GM19372 (cell line): ENCODE data around the gene GK.
"Not testable (repeated sequence)": the region's sequence is repeated elsewhere in the genome, so short reads cannot be mapped to it uniquely, and the experiment has no call there.

Experiments used
- ATAC-seq: cut with Tn5 transposase; IDR thresholded peaks from one replicate; pipeline ENCODE4 v1.9.1; 2021; ENCODE audit warnings: mild to moderate bottlenecking, low read depth, moderate library complexity; ENCODE audit not compliant: unreplicated experiment

The GK gene

DNA sequence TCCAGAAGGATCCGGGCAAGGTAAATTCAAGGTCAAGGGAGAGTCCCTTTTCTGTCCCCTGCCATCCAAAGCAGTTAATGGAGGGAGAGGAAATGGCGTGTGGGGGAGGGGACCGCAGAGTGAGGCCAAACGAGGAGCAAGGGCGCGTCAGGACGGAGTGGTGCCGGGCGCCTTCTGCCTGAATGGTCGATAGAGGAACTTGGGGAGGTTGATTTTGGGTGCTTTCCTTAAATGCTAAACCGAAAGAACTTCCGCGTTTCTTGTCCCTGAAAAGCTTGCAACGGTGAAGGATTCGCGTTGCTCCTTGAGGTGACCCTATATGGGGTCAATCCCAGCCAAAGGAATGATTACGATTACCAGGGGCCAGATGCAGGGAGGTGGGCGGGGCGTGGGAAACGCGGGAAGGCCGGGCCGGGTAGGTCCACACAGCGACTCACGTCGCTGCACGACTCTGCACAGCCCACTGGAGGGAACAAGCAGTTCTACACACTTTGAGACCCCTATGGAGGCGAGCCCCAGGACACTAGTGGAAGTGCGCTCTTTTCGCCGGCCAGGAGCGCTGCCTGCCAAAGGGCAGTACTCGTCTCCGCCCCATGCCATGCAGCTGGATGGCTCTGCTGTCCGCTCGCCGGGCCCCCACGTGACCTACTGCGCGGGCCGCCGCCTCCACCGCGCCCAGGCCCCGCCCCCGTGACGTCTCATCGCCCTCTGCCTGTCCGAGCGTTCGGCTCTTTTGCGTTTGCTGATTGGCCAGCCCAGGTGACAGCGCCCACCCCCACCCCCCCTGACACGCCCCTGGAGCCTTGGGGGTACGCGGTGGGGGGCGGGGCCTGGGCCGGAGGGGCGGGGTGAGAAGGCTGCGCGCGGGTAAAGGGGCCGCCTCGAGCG is 452 bp upstream of the GK start:
- peak; percentile 78 for ATAC-seq

DNA sequence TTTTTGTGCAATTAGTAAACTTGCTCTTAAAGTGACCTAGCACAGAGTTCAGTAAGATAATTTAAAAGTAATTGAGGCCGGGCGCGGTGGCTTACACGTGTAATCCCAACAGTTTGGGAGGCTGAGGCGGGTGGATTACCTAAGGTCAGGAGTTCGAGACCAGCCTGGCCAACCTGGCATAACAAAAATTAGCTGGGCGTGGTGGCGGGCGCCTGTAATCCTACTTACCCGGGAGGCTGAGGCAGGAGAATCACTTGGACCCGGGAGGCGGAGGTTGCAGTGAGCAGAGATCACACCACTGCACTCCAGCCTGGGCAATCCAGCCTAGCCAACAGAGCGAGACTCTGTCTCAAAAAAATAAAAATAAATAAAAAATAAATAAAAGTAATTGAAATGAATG is 1.2 kb downstream of the GK start:
- ATAC-seq = not testable (repeated sequence)

DNA sequence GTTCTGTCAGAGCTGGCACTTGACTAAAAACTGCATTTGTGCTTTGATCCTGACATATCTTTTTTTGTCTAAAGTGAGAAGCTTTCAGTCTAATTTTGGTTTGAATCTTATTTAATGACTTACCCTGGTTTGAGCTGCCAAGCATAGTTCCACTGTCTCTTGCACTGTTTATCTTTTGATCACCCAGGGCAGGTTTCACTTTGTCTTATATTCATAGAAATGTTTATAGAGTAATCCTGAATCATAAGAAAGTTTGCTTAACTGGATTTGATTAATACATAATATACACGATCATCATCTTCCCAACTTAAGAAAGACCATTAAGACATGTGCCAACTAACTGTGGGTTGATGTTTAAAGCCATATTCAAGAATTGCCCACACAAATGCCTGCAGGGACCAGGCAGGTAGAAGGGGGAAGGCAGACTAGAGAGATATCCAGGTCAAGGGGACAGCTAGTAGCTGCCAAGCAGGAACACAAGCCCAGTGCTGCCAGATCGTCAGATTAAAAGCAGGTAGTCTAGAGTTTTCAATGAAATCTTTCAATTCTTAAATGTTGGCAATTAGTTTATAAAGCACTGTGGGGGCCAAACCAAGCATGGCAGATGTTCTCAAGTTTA is 1.9 kb downstream of the GK start:
- ATAC-seq = no peak

DNA sequence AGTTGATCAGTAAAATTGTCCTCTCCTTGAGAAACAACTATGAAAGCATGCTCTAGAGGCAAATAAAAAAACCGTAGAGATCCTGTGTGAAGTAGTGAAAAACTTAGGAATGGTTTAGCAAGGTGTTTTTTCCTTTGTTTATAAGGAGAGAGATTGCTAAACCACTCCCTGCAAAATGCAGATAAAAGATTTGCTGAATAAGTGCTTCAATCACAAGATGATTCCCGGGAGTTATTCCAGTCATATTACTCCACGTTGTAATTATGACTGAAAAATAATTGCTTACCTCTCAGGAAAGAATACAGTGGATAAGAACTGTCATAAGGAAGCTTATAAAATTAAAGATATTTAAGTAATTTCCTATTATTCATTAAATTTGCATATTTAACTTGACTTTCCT is 2.8 kb downstream of the GK start:
- no peak for ATAC-seq

DNA sequence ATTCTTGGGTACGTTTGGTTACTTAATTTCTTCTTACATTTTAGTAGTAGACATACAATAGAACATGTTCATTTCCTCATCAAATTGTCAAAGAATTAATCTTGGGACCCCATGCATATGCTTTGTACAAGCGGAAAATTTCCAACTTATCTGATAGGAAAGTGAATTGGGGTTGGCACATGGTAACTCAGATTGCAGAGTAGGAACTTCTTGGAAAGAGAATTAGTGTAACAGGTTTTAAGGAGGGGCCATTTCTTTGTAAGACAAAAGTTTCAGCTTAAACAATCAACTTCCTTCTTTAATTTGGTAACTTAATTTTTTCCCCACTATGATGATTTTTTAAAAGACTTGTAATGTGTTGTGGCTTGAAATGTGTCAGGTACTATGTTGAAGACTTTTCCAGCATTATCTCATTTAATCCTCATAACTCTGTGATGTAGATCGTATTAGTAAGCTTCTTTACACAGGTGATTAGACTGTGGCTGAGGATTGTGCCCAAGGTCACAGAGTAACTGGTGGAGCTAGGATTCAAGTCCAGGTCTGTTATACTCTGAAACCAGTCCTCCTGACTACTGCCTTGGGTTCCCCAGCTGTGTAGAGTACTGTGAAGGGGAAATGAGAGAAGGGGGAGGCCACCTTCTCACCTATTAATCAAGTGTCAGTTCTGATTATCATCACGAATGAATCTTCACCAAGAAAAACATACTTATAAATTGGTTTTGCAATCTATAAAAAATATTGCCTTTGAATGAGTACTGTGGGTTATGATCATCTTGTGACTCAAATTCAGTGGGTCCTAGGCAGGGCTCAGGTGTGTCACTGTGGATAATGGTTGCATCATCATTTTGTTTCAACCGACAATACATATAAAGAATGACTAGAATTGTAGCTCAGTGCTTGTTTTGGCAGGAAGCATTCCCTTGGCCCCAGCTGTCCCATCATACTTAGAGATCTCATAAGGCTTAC is 4.3 kb downstream of the GK start:
- ATAC-seq = no peak

DNA sequence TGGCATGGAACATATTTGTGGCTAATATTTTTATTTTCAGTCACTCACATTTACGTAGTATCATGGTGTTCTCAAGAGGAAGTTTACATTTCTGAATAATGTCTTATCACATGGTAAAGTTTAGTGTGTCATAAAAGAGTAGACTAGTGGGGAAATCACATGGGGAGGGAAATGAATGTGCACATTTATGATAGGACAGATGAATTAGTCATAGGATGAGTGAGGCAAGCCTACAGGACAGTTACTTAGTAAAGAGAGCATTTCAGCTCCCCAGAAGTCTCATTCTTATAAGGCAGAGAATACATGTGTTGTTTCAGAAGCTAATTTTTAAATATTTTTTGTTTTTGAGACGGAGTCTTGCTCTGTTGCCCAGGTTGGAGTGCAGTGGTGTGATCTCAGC is 6.2 kb downstream of the GK start:
- no peak for ATAC-seq

DNA sequence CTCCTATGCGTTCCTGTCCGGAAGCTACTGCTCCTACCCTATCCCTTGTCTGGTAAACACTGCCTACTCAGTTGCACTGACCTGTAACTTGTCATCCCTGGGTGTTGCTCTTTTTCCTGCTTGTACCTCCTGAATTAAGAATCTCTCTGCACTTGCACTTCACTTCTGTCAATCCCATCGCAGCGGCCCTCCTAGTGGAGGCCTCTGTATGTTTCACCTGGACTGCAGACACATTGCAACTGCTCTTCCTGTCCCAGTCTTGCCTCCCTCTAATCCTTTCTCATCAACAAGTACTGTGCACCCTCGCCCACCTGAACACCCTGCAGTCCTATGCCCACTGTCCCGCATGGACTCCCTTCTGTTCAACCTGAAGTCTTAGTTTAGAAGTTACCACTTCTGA is 8.0 kb downstream of the GK start:
- ATAC-seq = no peak

DNA sequence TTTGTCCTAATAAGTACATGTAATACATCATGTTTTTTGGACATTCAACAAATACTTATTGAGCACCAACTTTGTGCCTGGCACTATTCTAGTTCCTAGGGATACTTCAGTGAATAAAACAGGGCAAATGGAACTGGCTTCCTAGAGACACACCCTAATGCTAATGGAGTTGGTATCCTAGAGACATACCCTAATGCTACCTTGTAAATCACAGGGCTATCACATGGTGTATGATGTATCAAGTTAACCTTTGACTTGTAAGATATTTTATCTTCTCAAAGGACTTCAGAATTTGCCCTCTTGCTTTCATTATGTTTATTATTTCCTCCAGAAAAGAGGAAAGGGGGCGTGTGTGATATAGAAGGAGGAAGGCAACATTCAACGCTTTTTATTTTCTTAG is 10.1 kb downstream of the GK start:
- no peak for ATAC-seq

DNA sequence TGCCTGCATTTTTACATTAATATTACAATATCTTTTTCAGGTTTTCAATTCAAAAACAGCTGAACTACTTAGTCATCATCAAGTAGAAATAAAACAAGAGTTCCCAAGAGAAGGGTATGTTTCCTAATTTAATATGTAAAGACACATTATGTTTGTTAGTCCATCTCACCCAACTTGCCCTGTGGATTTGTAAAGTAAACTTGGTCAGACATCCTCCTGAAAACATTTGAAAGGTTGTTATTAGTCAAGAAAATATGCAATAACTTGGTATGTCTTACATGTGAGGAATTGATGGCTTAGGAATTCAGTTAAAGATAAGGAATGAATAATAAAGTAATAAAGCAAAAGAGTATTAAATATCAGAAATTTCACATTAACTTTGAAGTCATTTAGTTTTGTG is 12.2 kb downstream of the GK start:
- no peak for ATAC-seq

DNA sequence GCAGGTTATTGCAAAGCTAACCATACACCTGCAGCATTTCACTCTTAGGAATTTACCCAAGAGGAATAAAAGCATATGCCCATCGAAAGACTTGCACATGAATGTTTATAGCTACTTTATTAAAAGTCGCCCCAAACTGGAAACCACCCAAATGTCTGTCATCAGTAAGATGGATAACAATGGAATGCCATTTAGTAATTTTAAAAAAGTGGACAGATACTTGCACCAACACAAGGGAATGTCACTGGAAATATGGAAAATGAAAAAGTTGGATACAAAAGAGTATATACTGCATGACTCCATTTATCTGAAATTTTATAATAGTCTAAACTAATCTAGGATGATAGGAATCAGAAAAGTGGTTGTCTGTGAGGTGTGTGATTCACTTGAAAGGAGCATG is 12.9 kb downstream of the GK start:
- ATAC-seq = no peak

DNA sequence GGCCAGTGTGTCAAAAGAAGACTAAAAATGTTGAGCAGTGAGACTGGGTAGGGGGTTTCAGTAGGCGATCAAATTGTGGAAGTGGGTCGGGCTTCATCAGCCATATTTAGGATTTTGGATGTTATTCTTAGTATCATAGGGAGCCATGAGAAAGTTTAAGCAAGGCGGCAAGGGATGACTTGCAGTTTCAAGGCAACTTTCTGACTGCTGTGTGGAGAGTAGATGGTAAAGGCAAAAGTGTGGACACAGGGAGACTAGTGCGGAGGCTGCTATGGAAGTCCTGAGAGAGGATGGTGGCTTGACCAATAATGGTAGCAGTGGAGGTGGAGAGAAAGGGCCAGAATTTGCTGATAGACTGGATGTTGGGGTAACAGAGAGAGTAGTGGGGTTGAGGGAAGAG is 15.4 kb downstream of the GK start:
- no peak for ATAC-seq

DNA sequence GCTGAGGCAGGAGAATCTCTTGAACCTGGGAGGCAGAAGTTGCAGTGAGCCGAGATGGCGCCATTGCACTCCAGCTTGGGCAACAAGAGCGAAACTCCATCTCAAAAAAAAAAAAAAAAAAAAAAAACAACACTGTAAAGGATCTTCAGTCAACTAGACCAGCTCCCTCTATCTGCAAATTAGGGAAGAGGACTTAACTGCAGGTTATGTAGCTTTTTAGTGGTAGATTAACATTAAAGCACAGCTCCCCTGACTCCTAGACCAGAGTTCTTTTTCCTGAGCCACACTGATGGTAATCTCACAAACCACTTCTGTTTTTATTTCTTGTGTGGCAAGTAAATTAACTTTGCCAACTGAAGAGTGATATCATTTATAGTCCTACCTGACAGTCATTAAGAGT is 18.0 kb downstream of the GK start:
- not testable (repeated sequence) for ATAC-seq

DNA sequence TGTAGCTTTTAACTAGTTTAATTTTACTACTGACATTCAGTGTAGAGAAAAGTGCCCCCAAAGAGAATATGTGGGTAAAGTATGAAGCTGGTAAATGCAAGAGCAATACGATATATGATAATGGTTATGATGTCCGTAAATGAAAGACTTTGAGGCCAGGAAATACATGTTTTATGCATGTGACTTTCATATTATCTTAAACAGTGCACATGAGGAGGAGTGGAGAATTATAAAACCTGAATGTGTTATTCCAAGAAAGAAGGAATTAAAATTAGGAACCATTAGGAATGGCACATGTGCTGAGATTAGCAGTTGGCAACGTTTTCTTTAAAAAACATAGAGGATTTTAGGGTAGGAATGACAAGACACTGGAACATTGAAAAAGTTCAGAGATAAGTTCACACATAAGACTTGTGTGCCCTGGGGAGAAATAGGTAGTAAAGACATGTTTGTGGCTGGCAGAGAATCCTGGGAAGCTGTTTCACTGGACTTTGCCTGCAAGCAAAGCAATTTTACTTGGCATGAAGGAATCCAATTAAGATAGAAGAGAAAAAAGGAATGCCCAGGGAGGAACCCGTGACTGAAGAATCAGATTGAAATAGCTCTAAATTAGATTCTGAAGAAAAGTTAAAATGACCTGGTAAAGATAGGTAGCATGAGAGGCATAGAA is 20.0 kb downstream of the GK start:
- ATAC-seq = no peak

DNA sequence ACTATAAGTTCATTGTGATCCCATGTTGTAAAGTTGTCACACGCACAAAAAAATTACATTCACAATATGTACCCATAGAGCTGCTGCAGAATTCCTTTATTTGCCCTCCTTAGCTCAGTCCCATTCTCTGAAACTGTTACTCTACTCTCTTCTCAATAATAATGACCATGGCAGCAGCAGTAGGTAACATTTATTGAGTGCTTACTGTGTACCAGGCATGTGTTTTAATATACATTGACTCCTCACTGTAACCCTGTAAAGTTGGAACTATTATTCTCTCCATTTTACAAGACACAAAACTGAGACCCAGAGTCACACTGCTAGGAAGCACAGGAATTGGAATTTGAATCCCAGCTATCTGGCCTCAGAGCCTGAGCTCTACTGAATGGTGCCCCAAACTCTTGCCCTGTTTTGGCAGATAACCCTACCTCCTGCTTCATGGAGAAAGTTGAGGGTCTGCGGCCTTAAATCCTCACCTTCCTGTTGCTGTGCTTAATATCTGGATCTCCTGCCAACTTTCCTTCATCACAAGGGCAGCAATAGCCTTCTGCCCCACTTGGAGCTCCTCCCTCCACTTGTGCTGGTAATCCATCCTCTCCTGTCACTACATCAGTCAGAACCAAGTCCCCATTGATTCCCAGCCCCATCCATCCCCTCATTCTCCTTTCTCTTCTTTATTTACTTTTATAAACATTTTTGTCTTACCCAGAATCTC is 20.8 kb downstream of the GK start:
- ATAC-seq = no peak

DNA sequence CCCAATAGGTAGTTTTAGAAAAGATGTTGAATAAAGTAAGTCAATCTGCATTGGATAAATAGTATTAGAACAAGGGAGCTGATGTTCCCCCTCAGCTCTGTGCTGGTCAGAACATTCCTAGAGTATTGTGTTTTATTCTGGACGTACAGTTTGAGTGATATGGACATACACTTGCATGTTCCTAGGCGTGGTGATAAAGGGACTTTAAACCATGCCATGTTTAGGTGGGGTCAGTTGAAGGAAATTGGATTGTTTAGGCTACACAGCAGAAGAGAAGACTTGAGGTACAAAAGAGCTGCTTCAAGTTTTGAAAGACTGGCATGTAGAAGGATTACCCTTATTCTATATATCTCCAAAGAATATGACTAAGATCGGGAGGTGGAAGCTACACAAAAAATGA is 21.6 kb downstream of the GK start:
- no peak for ATAC-seq

DNA sequence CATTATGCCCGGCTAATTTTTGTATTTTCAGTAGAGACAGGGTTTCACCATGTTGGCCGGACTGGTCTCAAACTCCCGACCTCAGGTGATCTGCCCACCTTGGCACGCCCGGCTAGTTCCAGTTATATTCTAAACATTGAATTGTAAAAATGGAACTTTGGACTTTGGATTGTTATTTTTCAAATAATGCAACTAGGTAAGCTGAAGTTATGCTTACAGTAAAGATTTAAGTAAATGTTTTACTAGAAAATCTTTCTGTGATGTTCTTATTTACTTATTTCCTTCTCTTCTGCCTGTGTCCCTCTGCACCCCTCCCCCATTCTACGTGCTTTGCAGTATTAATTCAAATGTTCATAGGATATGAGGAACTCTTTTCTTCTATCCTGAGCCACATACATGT is 26.1 kb downstream of the GK start:
- ATAC-seq = no peak

DNA sequence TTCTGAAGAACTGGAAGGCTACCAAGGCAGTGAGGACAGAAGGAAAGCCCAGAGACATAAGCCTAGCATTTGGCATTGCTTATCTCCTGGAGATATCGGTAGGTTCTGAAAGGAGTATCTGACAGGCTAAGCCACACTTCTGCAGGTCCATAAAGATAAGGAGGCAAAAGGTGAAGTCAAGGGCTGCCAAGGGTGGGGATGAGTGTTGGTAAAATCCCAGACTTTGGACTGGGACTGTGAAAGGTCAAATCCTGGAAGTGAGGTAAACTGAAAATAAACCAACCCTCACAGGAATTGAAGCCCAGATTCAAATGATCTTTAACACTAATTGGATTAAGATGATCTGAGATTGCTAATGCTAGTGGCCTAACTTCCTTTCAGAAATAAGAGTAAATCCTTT is 27.4 kb downstream of the GK start:
- ATAC-seq = no peak

DNA sequence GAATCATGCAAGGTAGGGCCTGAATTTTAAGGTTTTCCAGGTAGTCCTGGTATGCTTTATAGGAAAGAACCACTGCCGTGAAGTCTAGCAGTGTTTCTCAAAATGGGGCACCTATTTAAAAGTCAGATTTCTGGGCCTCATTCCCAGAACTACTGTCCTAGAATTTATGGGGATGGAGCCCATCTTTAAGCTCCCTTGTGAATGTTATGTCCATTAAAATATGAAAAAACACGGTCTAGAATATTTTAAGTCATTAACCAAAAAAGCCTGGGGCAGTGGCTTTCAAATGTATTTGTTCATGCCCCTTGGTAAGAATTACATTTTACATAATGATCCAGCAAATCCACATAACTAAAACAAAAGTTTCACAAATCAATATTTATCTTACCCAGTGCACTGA is 35.4 kb downstream of the GK start:
- ATAC-seq = no peak

DNA sequence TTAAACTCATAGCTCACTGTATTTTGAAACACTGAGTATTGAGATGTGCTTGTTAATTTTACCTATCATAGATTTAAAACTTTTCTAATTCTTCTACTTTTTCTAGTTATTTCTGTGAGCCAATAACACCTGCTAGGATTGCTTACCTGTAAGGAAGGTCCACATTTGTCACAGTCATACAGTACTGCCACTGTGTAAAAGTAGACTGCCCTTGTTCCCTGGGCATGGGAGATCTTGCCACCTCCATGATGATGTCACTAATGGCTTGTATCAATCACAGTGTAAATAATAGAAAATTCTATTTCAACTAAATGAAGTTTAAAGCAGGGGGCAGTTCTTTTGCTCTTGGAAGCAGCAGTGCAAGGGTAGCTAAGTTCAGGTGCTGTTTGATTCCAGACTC is 35.9 kb downstream of the GK start:
- no peak for ATAC-seq

DNA sequence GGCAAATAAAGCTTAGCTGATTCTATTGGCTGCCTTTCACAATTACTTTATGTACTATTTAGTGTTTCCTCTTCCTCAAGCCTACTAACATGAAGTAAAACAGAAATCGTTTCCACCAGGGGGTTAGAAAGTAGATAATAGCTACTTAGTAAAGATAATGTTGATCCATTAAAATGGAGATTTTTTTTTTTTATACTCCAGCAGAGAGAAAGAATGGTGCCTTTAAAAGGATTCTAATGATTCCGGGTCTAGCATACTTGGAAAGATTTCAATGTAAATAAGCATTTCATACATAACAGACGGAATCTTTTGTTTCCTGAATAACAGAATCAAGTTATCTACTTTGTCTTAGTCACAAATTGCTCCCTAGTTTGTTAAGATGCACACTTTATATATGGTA is 37.1 kb downstream of the GK start:
- ATAC-seq = no peak
